Measurements from ENCODE around the gene C1RL.

Gene C1RL

GRCh38 chr12:7144414-7145120 is 35.6 kb upstream of the C1RL start:
- no peak overlapping the region for H3K4me3 ChIP-seq (ENCODE audit: low read length)
- TF ChIP-seq CTCF (conservative IDR thresholded peaks at IDR 0.05; ENCODE audit: low read depth, low read length), result peak; percentile 59
- no peak for DNase-seq (ENCODE audit: low read depth)

GRCh38 chr12:7143564-7143963 is 34.5 kb upstream of the C1RL start:
- DNase-seq (ENCODE audit: low read depth), result no peak
- TF ChIP-seq CTCF (conservative IDR thresholded peaks at IDR 0.05; ENCODE audit: low read depth, low read length), result no peak
- no peak overlapping the region for H3K4me3 ChIP-seq (ENCODE audit: low read length)

GRCh38 chr12:7142809-7143465 is 33.9 kb upstream of the C1RL start:
- no peak for DNase-seq (ENCODE audit: low read depth)
- no peak for TF ChIP-seq CTCF (conservative IDR thresholded peaks at IDR 0.05; ENCODE audit: low read depth, low read length)
- no peak overlapping the region for H3K4me3 ChIP-seq (ENCODE audit: low read length)

- TF ChIP-seq CTCF (conservative IDR thresholded peaks at IDR 0.05; ENCODE audit: low read depth, low read length), result peak; percentile 91
- no peak overlapping the region for H3K4me3 ChIP-seq (ENCODE audit: low read length)
- DNase-seq (ENCODE audit: low read depth), result peak; percentile 4
These were observed 33.1 kb upstream of the C1RL start for GRCh38 chr12:7142056-7142644.

GRCh38 chr12:7141351-7142005 is 32.5 kb upstream of the C1RL start:
- no peak overlapping the region for H3K4me3 ChIP-seq (ENCODE audit: low read length)
- no peak for DNase-seq (ENCODE audit: low read depth)
- no peak for TF ChIP-seq CTCF (conservative IDR thresholded peaks at IDR 0.05; ENCODE audit: low read depth, low read length)

- no peak overlapping the region for H3K4me3 ChIP-seq (ENCODE audit: low read length)
- no peak for DNase-seq (ENCODE audit: low read depth)
- TF ChIP-seq CTCF (conservative IDR thresholded peaks at IDR 0.05; ENCODE audit: low read depth, low read length), result no peak
These were observed 30.2 kb upstream of the C1RL start for GRCh38 chr12:7139200-7139599.

Measured in retinal pigment epithelial cell (primary cell).